K562 (cell line): ENCODE measurements around the gene HDHD2. TPM values are rescaled to one million over a fixed set of nuclear protein-coding genes. Genes with fewer than 3 reads are reported as not detected.
"Not testable (repeated sequence)": the region's sequence is repeated elsewhere in the genome, so short reads cannot be mapped to it uniquely, and the experiment has no call there.

Experiments
- ATAC-seq: fragments of 200-7000 bp; cut with Tn5 transposase; 3 replicates; pipeline ENCODE4 v1.9.1; 2020; ENCODE audit warnings: moderate library complexity
- BruUV-seq: library from RNA; stranded (reverse); fragments of 400-500 nt; replicated peaks from 2 replicates; lab custom pipeline; 2021; lab: Mats Ljungman, UMichigan
- CTCF ChIA-PET: fragments of 300-600 bp; formaldehyde crosslinking; extraction: SDS; loops from one replicate; lab custom pipeline; 2021; ENCODE audit warnings: low intra/inter-chr PET ratio; lab: Yijun Ruan, JAX
- POLR2A ChIA-PET: fragments of 300-600, 350-650 bp; sonication (Branson Sonifier 250); formaldehyde crosslinking; extraction: SDS; loops from one replicate; lab custom pipeline; 2021; ENCODE audit warnings: antibody characterized with exemption, inconsistent platforms; lab: Yijun Ruan, JAX
- DNase-seq, 4 experiments: peaks; one replicate each; pipeline versions ENCODE4 v3.0.0 to v3.0.0-alpha.2; 2011 to 2018; ENCODE audit warnings: low spot score in 3 of 4, mixed read lengths in 3 of 4; ENCODE audit errors: extremely low read depth in 1 of 4
- FAIRE-seq: peaks from 2 replicates; lab custom pipeline; 2011; peaks lifted over from hg19 to GRCh38; lab: Jason Lieb, UNC
- H2AFZ ChIP-seq: 2 replicates; pipeline ENCODE4 v1.6.0; 2011; ENCODE audit warnings: low read depth, low read length, control low read depth, inconsistent platforms
- H3K27ac ChIP-seq: fragments of 200-600 bp; 3 replicates; pipeline ENCODE4 v1.8.0; 2011; ENCODE audit warnings: low read depth, mild to moderate bottlenecking, control low read depth, inconsistent platforms, low read length, moderate library complexity, mixed read lengths; ENCODE audit errors: extremely low read depth
- H3K27me3 ChIP-seq, 2 experiments: fragments of 300-600 bp in 1 of 2; 2 replicates in 1 of 2; 3 replicates in 1 of 2; pipeline versions ENCODE4 v1.6.0 to v1.8.0; 2011; ENCODE audit warnings: inconsistent platforms in 2 of 2, low read length in 2 of 2, mild to moderate bottlenecking in 1 of 2, mixed read lengths in 1 of 2, moderate library complexity in 1 of 2; ENCODE audit not compliant: control insufficient read depth in 2 of 2, insufficient read depth in 2 of 2
- H3K36me3 ChIP-seq: fragments of 300-600 bp; 3 replicates; pipeline ENCODE4 v1.8.0; 2011; ENCODE audit warnings: mild to moderate bottlenecking, low read length, inconsistent platforms; ENCODE audit not compliant: control insufficient read depth, insufficient read depth
- H3K4me1 ChIP-seq, 2 experiments: fragments of 200-600 bp in 1 of 2; replicated peaks in 1 of 2; 2 replicates in 1 of 2; 3 replicates in 1 of 2; pipeline versions ENCODE4 v1.5.1 to v1.8.0; 2011; ENCODE audit warnings: inconsistent platforms in 2 of 2, low read length in 2 of 2, mild to moderate bottlenecking in 1 of 2, mixed read lengths in 1 of 2, moderate library complexity in 1 of 2; ENCODE audit not compliant: control insufficient read depth in 2 of 2, insufficient read depth in 2 of 2
- H3K4me2 ChIP-seq: 2 replicates; pipeline ENCODE4 v1.6.1; 2011; ENCODE audit warnings: low read length, control low read depth, inconsistent platforms, mixed read lengths; ENCODE audit not compliant: insufficient read depth
- H3K4me3 ChIP-seq: fragments of 200-600 bp; sonication (generic), shearing (Covaris generic); 2 replicates; pipeline ENCODE4 v1.5.1; 2016; ENCODE audit warnings: control low read depth, inconsistent platforms
- H3K79me2 ChIP-seq: fragments of 200-600 bp; 3 replicates; pipeline ENCODE4 v1.8.0; 2011; ENCODE audit warnings: low read length, inconsistent platforms; ENCODE audit not compliant: control insufficient read depth, insufficient read depth
- H3K9ac ChIP-seq, 2 experiments: 2 replicates each; pipeline versions ENCODE4 v1.6.0 to v1.6.1; 2011; ENCODE audit warnings: low read depth in 2 of 2, low read length in 2 of 2, control low read depth in 1 of 2, inconsistent platforms in 1 of 2, mild to moderate bottlenecking in 1 of 2, mixed read lengths in 1 of 2; ENCODE audit not compliant: insufficient read depth in 1 of 2
- H3K9me1 ChIP-seq: one replicate; pipeline ENCODE4 v1.6.0; 2011; ENCODE audit warnings: inconsistent platforms, mild to moderate bottlenecking, low read length, moderate library complexity; ENCODE audit not compliant: control insufficient read depth, insufficient read depth
- H3K9me3 ChIP-seq: replicated peaks from 2 replicates; pipeline ENCODE4 v1.5.1; 2011; ENCODE audit warnings: low read depth, low read length, inconsistent platforms; ENCODE audit not compliant: control insufficient read depth, insufficient read depth
- H4K20me1 ChIP-seq: replicated peaks from 2 replicates; pipeline ENCODE4 v1.6.1; 2011; ENCODE audit warnings: low read length, inconsistent platforms, mixed read lengths; ENCODE audit not compliant: control insufficient read depth, insufficient read depth
- DACH1 ChIP-seq: fragments of 450-650 bp; IDR thresholded peaks from 2 replicates; pipeline ENCODE4 v1.6.1; 2018; ENCODE audit not compliant: partially characterized antibody
- FOSL1 ChIP-seq: fragments of 200-800 bp; sonication (Bioruptor generic); conservative IDR thresholded peaks from 2 replicates; pipeline ENCODE4 v1.6.1; 2016; ENCODE audit warnings: missing genetic modification characterization, missing compliant biosample characterization
- GATA2 ChIP-seq: sonication (generic); formaldehyde crosslinking; IDR thresholded peaks from 2 replicates; pipeline ENCODE4 v1.4.0; 2020; ENCODE audit warnings: mild to moderate bottlenecking, missing genetic modification reagents
- MAFK ChIP-seq: IDR thresholded peaks from 2 replicates; pipeline ENCODE4 v1.6.1; 2011; ENCODE audit warnings: low read length, improper control_type of control experiment
- NBN ChIP-seq: fragments of 450-650 bp; IDR thresholded peaks from 2 replicates; pipeline ENCODE4 v1.6.1; 2016; ENCODE audit warnings: low read depth, mild to moderate bottlenecking
- NFIX ChIP-seq: fragments of 250-450 bp; sonication (Bioruptor Pico); IDR thresholded peaks from 2 replicates; pipeline ENCODE4 v1.4.0; 2020; ENCODE audit warnings: low read depth, mild to moderate bottlenecking, moderate library complexity
- TFAP4 ChIP-seq: sonication (generic); formaldehyde crosslinking; IDR thresholded peaks from 2 replicates; pipeline ENCODE4 v1.8.0; 2022; ENCODE audit warnings: missing genetic modification reagents, mild to moderate bottlenecking, moderate library complexity, borderline replicate concordance
- TFE3 ChIP-seq: fragments of 450-650 bp; formaldehyde crosslinking; IDR thresholded peaks from 2 replicates; pipeline ENCODE4 v1.4.0; 2020; ENCODE audit warnings: mild to moderate bottlenecking, mixed read lengths
- USF2 ChIP-seq: sonication (generic); formaldehyde crosslinking; IDR thresholded peaks from 2 replicates; pipeline ENCODE4 v1.5.0; 2020; ENCODE audit warnings: missing genetic modification reagents
- XRCC5 ChIP-seq: fragments of 200-400 bp; formaldehyde crosslinking; IDR thresholded peaks from 2 replicates; pipeline ENCODE4 v1.6.1; 2017; ENCODE audit warnings: low read depth, mild to moderate bottlenecking, low read length
- ZNF280A ChIP-seq: fragments of 450-650 bp; IDR thresholded peaks from 2 replicates; pipeline ENCODE4 v1.6.1; 2018; ENCODE audit warnings: mild to moderate bottlenecking, low read depth; ENCODE audit not compliant: partially characterized antibody
- ZNF644 ChIP-seq: fragments of 200-800 bp; sonication (Bioruptor generic); IDR thresholded peaks from 2 replicates; pipeline ENCODE4 v1.6.1; 2016; ENCODE audit warnings: low read depth, missing genetic modification characterization, missing compliant biosample characterization
- WGBS: fragments of 100-300 bp; shearing (Covaris generic); methylation state at CpG from one replicate; pipeline ENCODE4 v1.1.6; 2016; ENCODE audit warnings: low coverage, mixed read lengths; ENCODE audit not compliant: insufficient coverage; ENCODE audit errors: missing lambda C conversion rate; 5-methylcytosine and 5-hydroxymethylcytosine counted together
- in situ Hi-C: fragments of 300-500 bp; cut with MboI; formaldehyde crosslinking; loops from 4 replicates; pipeline ENCODE4 v1.15.0; 2018; ENCODE audit warnings: inconsistent platforms, mixed read lengths
- intact Hi-C: fragments of 100-400 bp; cut with micrococcal nuclease; formaldehyde crosslinking; loops from 2 replicates; pipeline ENCODE4 v1.14.2; 2022
- polyA plus RNA-seq, 8 experiments: library from polyadenylated mRNA; depleted of rRNA in 4 of 8; stranded (reverse) in 5 of 8; unstranded in 3 of 8; fragments of >200 nt; fragmentation: Nextera tagmentation in 2 of 8; fragmentation: Illumina TruSeq in 1 of 8; extraction: Ambion mirVana in 2 of 8; extraction: Trizol in 1 of 8; gene quantifications; 2 replicates each; pipeline versions ENCODE4 v1.2.1 to v1.2.3, GENCODE V29; 2011 to 2014; ENCODE audit warnings: inconsistent platforms in 1 of 8, missing spikeins in 1 of 8
- total RNA-seq, 7 experiments: library from RNA; depleted of rRNA in 6 of 7; stranded (reverse); fragments of >200 nt in 6 of 7; fragmentation: Illumina TruSeq in 2 of 7; extraction: Trizol in 2 of 7; gene quantifications; 2 replicates each; pipeline versions ENCODE4 v1.2.1 to v1.2.3, GENCODE V29; 2011 to 2021; ENCODE audit warnings: low replicate concordance in 1 of 7

HDHD2 gene
- total and polyA plus RNA-seq, 9 of the 15 experiments (the other 6 are each of a cell fraction or from before 2014, with no cell fraction given): 6.8 to 25.2 (median 21.5) TPM

- TF ChIP-seq DACH1 (peak; percentile 36), TFE3 (CRISPR knock-in tag) (peak; percentile 50), GATA2 (CRISPR knock-in tag) (peak; percentile 85), ZNF644 (0 out of 2 replicates have a peak, but pooled peaks have one; percentile 66), FOSL1 (peak; percentile 52; the same call in 1 of the 2 replicates), MAFK (peak; percentile 94), TFAP4 (CRISPR knock-in tag) (peak; percentile 61), NBN (0 out of 2 replicates have a peak, but pooled peaks have one; percentile 21), NFIX (CRISPR knock-in tag) (0 out of 2 replicates have a peak, but pooled peaks have one; percentile 15), XRCC5 (no peak), ZNF280A (peak; percentile 53), USF2 (CRISPR knock-in tag) (peak; percentile 40)
- TF ChIP-seq, all 486 proteins: peak for 72
These were observed 34.2 kb upstream of the HDHD2 start (continued) for GRCh38 chr18:47184419-47185050.

- in situ Hi-C loops, H3K4me2 ChIP-seq, CTCF ChIA-PET, intact Hi-C loops, H3K9me3 ChIP-seq, H3K79me2 ChIP-seq, H3K36me3 ChIP-seq, H4K20me1 ChIP-seq, POLR2A ChIA-PET, H3K27ac ChIP-seq, BruUV-seq, H2AFZ ChIP-seq, H3K9me1 ChIP-seq, H3K27me3 ChIP-seq, H3K4me3 ChIP-seq, H3K9ac ChIP-seq, DNase-seq, ATAC-seq, FAIRE-seq: not testable (repeated sequence)
- H3K4me1 ChIP-seq: peaks cover 0 to 12% of the 10 kb centered on the region in 2 experiments; a peak in 2 of 5 replicates
- WGBS: 67% methylated on average over 3 of the region's 5 CpGs
These were observed 31.9 kb upstream of the HDHD2 start for GRCh38 chr18:47182156-47182555.
